Measurements from ENCODE around the gene PTPRC.

- TF ChIP-seq CTCF (conservative IDR thresholded peaks at IDR 0.05 in 1 of 2, IDR thresholded peaks at IDR 0.05 in 1 of 2; ENCODE audit: low read depth in 1 of 2, low read length in 2 of 2) (no peak), EZH2 (IDR thresholded peaks at IDR 0.05; ENCODE audit: low read length, missing control alignments) (no peak)
These were observed 29.0 kb downstream of the PTPRC start for GRCh38 chr1:198667807-198668206.
